HCT116 (cell line): Measurements from ENCODE around the gene TMEM131. TPM values are rescaled to one million over a fixed set of nuclear protein-coding genes. Genes with fewer than 3 reads are reported as not detected.

ENCODE experiments used
- ATAC-seq: fragments of 200-7000 bp; cut with Tn5 transposase; 2 replicates; pipeline ENCODE4 v1.9.1; 2020; ENCODE audit warnings: mild to moderate bottlenecking, moderate library complexity
- BruUV-seq: library from RNA; stranded (reverse); fragments of 400-500 nt; replicated peaks from 2 replicates; lab custom pipeline; 2021; lab: Mats Ljungman, UMichigan
- CTCF ChIA-PET: fragments of 300-600 bp; sonication (Branson Sonifier 250); formaldehyde crosslinking; loops from one replicate; lab custom pipeline; 2021; ENCODE audit warnings: antibody characterized with exemption; lab: Charles Lee
- POLR2A ChIA-PET: fragments of 300-600, 350-600 bp; sonication (Branson Sonifier 250); formaldehyde crosslinking; loops from one replicate; lab custom pipeline; 2021; ENCODE audit warnings: antibody characterized with exemption; lab: Charles Lee
- RAD21 ChIA-PET, 2 experiments: fragments of 300-600 bp; sonication (Branson Sonifier 250); formaldehyde crosslinking; loops; one replicate each; lab custom pipeline; 2023; ENCODE audit warnings: low total read pairs in 2 of 2; ENCODE audit not compliant: uncharacterized antibody in 2 of 2, unreplicated experiment in 2 of 2, low non-redundant PET in 1 of 2; lab: Charles Lee
- DNase-seq: peaks from one replicate; pipeline ENCODE4 v3.0.0-alpha.2; 2010; ENCODE audit warnings: low read depth, low spot score
- H2AFZ ChIP-seq: fragments of 200-600 bp; shearing (Covaris generic), sonication (generic); 2 replicates; pipeline ENCODE4 v1.6.1; 2017; ENCODE audit warnings: low read depth, mixed run types, mixed read lengths, antibody characterized with exemption, low read length; ENCODE audit not compliant: poor library complexity, severe bottlenecking
- H3K27ac ChIP-seq: 2 replicates; pipeline ENCODE4 v1.5.1; 2012; ENCODE audit warnings: low read depth, low read length
- H3K27me3 ChIP-seq: fragments of 200-600 bp; sonication (generic); 2 replicates; pipeline ENCODE4 v1.6.1; 2016; ENCODE audit warnings: mixed run types, low read length, mixed read lengths; ENCODE audit not compliant: insufficient read depth
- H3K36me3 ChIP-seq, 2 experiments: fragments of 200-500 bp in 1 of 2; fragments of 200-600 bp in 1 of 2; sonication (Bioruptor generic) in 1 of 2; sonication (generic) in 1 of 2; 2 replicates each; pipeline versions ENCODE4 v1.5.1 to v1.6.1; 2014 to 2016; ENCODE audit warnings: low read length in 2 of 2, inconsistent platforms in 1 of 2, mixed read lengths in 1 of 2, mixed run types in 1 of 2; ENCODE audit not compliant: insufficient read depth in 2 of 2, control insufficient read depth in 1 of 2
- H3K4me1 ChIP-seq, 2 experiments: fragments of 200-600 bp in 1 of 2; sonication (generic) in 1 of 2; 2 replicates each; pipeline versions ENCODE4 v1.5.1 to v1.6.1; 2012 to 2017; ENCODE audit warnings: low read length in 2 of 2, inconsistent platforms in 1 of 2, mild to moderate bottlenecking in 1 of 2, mixed read lengths in 1 of 2, mixed run types in 1 of 2, moderate library complexity in 1 of 2; ENCODE audit not compliant: insufficient read depth in 2 of 2, control insufficient read depth in 1 of 2
- H3K4me2 ChIP-seq: fragments of 200-600 bp; sonication (generic); 2 replicates; pipeline ENCODE4 v1.6.1; 2017; ENCODE audit warnings: mixed run types, low read length, mixed read lengths
- H3K4me3 ChIP-seq, 2 experiments: fragments of 200-600 bp in 1 of 2; sonication (generic) in 1 of 2; replicated peaks in 1 of 2; 2 replicates each; pipeline ENCODE4 v1.5.1; 2011 to 2016; ENCODE audit warnings: low read length in 2 of 2, control low read depth in 1 of 2, low read depth in 1 of 2, mild to moderate bottlenecking in 1 of 2, mixed read lengths in 1 of 2, mixed run types in 1 of 2
- H3K79me2 ChIP-seq: fragments of 200-600 bp; sonication (generic); 2 replicates; pipeline ENCODE4 v1.6.1; 2017; ENCODE audit warnings: mild to moderate bottlenecking, mixed run types, low read length, moderate library complexity, mixed read lengths; ENCODE audit not compliant: insufficient read depth
- H3K9ac ChIP-seq: fragments of 200-600 bp; sonication (generic); 2 replicates; pipeline ENCODE4 v1.6.1; 2016; ENCODE audit warnings: low read length, mixed read lengths
- H3K9me2 ChIP-seq: fragments of 200-600 bp; sonication (generic), shearing (Covaris generic); 2 replicates; pipeline ENCODE4 v1.6.1; 2017; ENCODE audit warnings: mixed run types, mild to moderate bottlenecking, moderate library complexity; ENCODE audit not compliant: insufficient read depth
- H3K9me3 ChIP-seq, 2 experiments: fragments of 200-500 bp in 1 of 2; fragments of 200-600 bp in 1 of 2; sonication (Bioruptor generic) in 1 of 2; sonication (generic) in 1 of 2; 2 replicates each; pipeline ENCODE4 v1.6.1; 2014 to 2017; ENCODE audit warnings: low read length in 2 of 2, mixed read lengths in 2 of 2, inconsistent platforms in 1 of 2, low read depth in 1 of 2, mild to moderate bottlenecking in 1 of 2, mixed run types in 1 of 2, moderate library complexity in 1 of 2; ENCODE audit not compliant: control insufficient read depth in 1 of 2, insufficient read depth in 1 of 2
- H4K20me1 ChIP-seq: fragments of 200-600 bp; sonication (generic), shearing (Covaris generic); 2 replicates; pipeline ENCODE4 v1.6.1; 2017; ENCODE audit warnings: mixed run types, mild to moderate bottlenecking, moderate library complexity; ENCODE audit not compliant: insufficient read depth
- ATF3 ChIP-seq: IDR thresholded peaks from 2 replicates; pipeline ENCODE4 v1.6.1; 2012
- CEBPB ChIP-seq: IDR thresholded peaks from 2 replicates; pipeline ENCODE4 v1.6.1; 2012; ENCODE audit warnings: low read depth
- EGR1 ChIP-seq: IDR thresholded peaks from 2 replicates; pipeline ENCODE4 v1.6.1; 2012; ENCODE audit warnings: low read depth
- ELF1 ChIP-seq: IDR thresholded peaks from 2 replicates; pipeline ENCODE4 v1.6.1; 2012; ENCODE audit warnings: low read depth, borderline replicate concordance
- EZH2phosphoT487 ChIP-seq: fragments of 200-600 bp; IDR thresholded peaks from 2 replicates; pipeline ENCODE4 v1.6.1; 2018; ENCODE audit warnings: antibody characterized with exemption, borderline replicate concordance
- FOSL1 ChIP-seq: IDR thresholded peaks from 2 replicates; pipeline ENCODE4 v1.6.1; 2012; ENCODE audit warnings: low read depth
- JUND ChIP-seq: IDR thresholded peaks from 2 replicates; pipeline ENCODE4 v1.6.1; 2012
- POLR2A ChIP-seq: IDR thresholded peaks from 2 replicates; pipeline ENCODE4 v1.7.0; 2011; ENCODE audit warnings: borderline replicate concordance; ENCODE audit not compliant: insufficient read depth, insufficient read length; ENCODE audit errors: extremely low read depth
- REST ChIP-seq: IDR thresholded peaks from 2 replicates; pipeline ENCODE4 v1.6.1; 2012; ENCODE audit warnings: low read depth
- SP1 ChIP-seq: IDR thresholded peaks from 2 replicates; pipeline ENCODE4 v1.6.1; 2012; ENCODE audit warnings: low read depth
- SRF ChIP-seq: IDR thresholded peaks from 2 replicates; pipeline ENCODE4 v1.6.1; 2012; ENCODE audit warnings: low read depth
- TCF7L2 ChIP-seq: IDR thresholded peaks from 2 replicates; pipeline ENCODE4 v1.7.0; 2011; ENCODE audit warnings: borderline replicate concordance, inconsistent platforms; ENCODE audit not compliant: insufficient read depth, insufficient read length; ENCODE audit errors: extremely low read depth
- ZNF274 ChIP-seq: fragments of 200-500 bp; sonication (Bioruptor generic); IDR thresholded peaks from 2 replicates; pipeline ENCODE4 v1.6.1; 2014; ENCODE audit warnings: mild to moderate bottlenecking, low read depth, low read length, inconsistent platforms
- intact Hi-C: fragments of 100-400 bp; cut with micrococcal nuclease; formaldehyde crosslinking; loops from 2 replicates; pipeline ENCODE4 v1.10.0; 2022
- total RNA-seq: library from RNA; stranded (reverse); gene quantifications from one replicate; pipeline ENCODE4 v1.2.1, GENCODE V29; 2021; ENCODE audit not compliant: unreplicated experiment
- TF ChIP-seq, protein P1 (sequence below), 3 experiments: fragments of 200-600 bp in 1 of 3; sonication (generic) in 1 of 3; IDR thresholded peaks in 2 of 3; conservative IDR thresholded peaks in 1 of 3; 2 replicates each; pipeline ENCODE4 v1.5.1; 2012 to 2017; ENCODE audit warnings: low read depth in 2 of 3, low read length in 2 of 3, antibody characterized with exemption in 1 of 3, borderline replicate concordance in 1 of 3, control low read depth in 1 of 3, mild to moderate bottlenecking in 1 of 3, mixed read lengths in 1 of 3, mixed run types in 1 of 3, moderate library complexity in 1 of 3; ENCODE audit not compliant: insufficient read depth in 1 of 3

Gene TMEM131
- total RNA-seq, 1 experiment from 2014 or later = 51.5 TPM

GRCh38 chr2:97765933-97766332 lies 229.8 kb downstream of the TMEM131 start:
- Histone ChIP-seq H3K79me2 (no peaks in the 10 kb centered on the region), H3K4me3 (no peak overlapping the region), H4K20me1 (no peaks in the 10 kb centered on the region), H2AFZ (no peak overlapping the region), H3K27ac (no peak overlapping the region), H3K36me3 (peaks cover 10 to 11% of the 10 kb centered on the region in 2 experiments), H3K9me2 (no peaks in the 10 kb centered on the region), H3K4me2 (no peak overlapping the region), H3K4me1 (peaks cover 0 to 8% of the 10 kb centered on the region in 2 experiments; a peak in 2 of 4 replicates), H3K9me3 (no peaks in the 10 kb centered on the region), H3K9ac (no peak overlapping the region), H3K27me3 (no peaks in the 10 kb centered on the region)
- BruUV-seq = no TSS peak
- TF ChIP-seq CEBPB = no peak
- no peak for TF ChIP-seq EZH2phosphoT487
- no peak for TF ChIP-seq REST
- no peak for TF ChIP-seq EGR1
- TF ChIP-seq POLR2A = no peak
- no peak for TF ChIP-seq TCF7L2
- no peak for TF ChIP-seq ATF3
- no peak for TF ChIP-seq SRF
- TF ChIP-seq, protein P1, sequence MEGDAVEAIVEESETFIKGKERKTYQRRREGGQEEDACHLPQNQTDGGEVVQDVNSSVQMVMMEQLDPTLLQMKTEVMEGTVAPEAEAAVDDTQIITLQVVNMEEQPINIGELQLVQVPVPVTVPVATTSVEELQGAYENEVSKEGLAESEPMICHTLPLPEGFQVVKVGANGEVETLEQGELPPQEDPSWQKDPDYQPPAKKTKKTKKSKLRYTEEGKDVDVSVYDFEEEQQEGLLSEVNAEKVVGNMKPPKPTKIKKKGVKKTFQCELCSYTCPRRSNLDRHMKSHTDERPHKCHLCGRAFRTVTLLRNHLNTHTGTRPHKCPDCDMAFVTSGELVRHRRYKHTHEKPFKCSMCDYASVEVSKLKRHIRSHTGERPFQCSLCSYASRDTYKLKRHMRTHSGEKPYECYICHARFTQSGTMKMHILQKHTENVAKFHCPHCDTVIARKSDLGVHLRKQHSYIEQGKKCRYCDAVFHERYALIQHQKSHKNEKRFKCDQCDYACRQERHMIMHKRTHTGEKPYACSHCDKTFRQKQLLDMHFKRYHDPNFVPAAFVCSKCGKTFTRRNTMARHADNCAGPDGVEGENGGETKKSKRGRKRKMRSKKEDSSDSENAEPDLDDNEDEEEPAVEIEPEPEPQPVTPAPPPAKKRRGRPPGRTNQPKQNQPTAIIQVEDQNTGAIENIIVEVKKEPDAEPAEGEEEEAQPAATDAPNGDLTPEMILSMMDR (IDR thresholded peaks at IDR 0.05 in 2 of 3, conservative IDR thresholded peaks at IDR 0.05 in 1 of 3; ENCODE audit: borderline replicate concordance in 1 of 3, insufficient read depth in 1 of 3, low read depth in 2 of 3, low read length in 2 of 3) = no peak
- TF ChIP-seq ELF1 = no peak
- TF ChIP-seq SP1 = no peak
- TF ChIP-seq ZNF274 = no peak
- no peak for TF ChIP-seq JUND
- no peak for TF ChIP-seq FOSL1
- ChIA-PET POLR2A (no interaction called here), CTCF (no interaction called here), RAD21 (no interaction called here)
- ATAC-seq (no peak), DNase-seq (no peak)
- intact Hi-C loops = no loop called here
